ENCODE measurements around the gene MPC2.

- TF ChIP-seq YY1 (IDR thresholded peaks at IDR 0.05; ENCODE audit: insufficient read depth, insufficient read length) = no peak
- TF ChIP-seq ZNF274 (IDR thresholded peaks at IDR 0.05; ENCODE audit: low read depth, low read length) = no peak
- no peak for TF ChIP-seq SUZ12 (IDR thresholded peaks at IDR 0.05; ENCODE audit: extremely low read depth, insufficient read depth, insufficient read length)
Observed at GRCh38 chr1:167977245-167977644, 40.4 kb upstream of the MPC2 start.
